B cell (primary cell): ENCODE measurements around the gene RAD51B.

Experiments
- CTCF ChIP-seq: fragments of 200-600 bp; IDR thresholded peaks from one replicate; pipeline ENCODE4 v1.8.0; 2022; ENCODE audit warnings: antibody characterized with exemption, mild to moderate bottlenecking
- EZH2 ChIP-seq: IDR thresholded peaks from 2 replicates; pipeline ENCODE4 v1.6.1; 2012; ENCODE audit warnings: borderline replicate concordance, low read depth, mild to moderate bottlenecking, moderate library complexity, low read length; ENCODE audit not compliant: insufficient read depth, poor library complexity, severe bottlenecking

DNA sequence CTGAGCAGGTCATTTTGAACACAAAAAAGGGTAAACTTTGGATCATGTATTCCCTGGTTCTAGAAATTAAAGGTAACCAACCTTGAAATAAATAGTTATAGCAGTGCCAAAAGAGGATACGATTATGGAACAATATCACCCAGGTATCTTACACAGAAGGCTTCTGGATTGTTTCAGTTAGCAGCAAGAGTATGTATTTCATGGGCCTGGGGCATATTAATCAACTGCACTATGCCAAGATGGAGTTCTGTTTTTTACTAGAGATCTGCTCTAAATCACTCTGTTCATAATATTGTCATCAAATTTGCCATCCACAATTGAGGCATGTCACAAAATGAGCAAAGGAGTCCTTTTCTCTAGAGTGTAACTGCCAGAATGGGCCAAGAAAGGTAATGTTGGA, 357.1 kb downstream of the RAD51B start:
- TF ChIP-seq EZH2: no peak
- no peak for TF ChIP-seq CTCF
